Small intestine (tissue), 16 donors: ENCODE results near the gene RNF168. TPM values are rescaled to one million over a fixed set of nuclear protein-coding genes. Genes with fewer than 3 reads are reported as not detected.
"Not testable (repeated sequence)": the region's sequence is repeated elsewhere in the genome, so short reads cannot be mapped to it uniquely, and the experiment has no call there.

Experiments used
- DNase-seq, 2 donors: peaks; one replicate each; pipeline versions ENCODE4 v3.0.0 to v3.0.0-alpha.2; 2013
- FAIRE-seq: peaks from 2 replicates; lab custom pipeline; 2012; peaks lifted over from hg19 to GRCh38; lab: Jason Lieb, UNC
- H3K27ac ChIP-seq, 3 donors: one replicate each; pipeline ENCODE4 v1.5.1; 2013; ENCODE audit warnings: low read length in 2 of 3, mild to moderate bottlenecking in 2 of 3, control low read depth in 1 of 3, inconsistent platforms in 1 of 3, low read depth in 1 of 3, moderate library complexity in 1 of 3
- H3K27me3 ChIP-seq, 3 donors: one replicate each; pipeline ENCODE4 v1.6.1; 2013; ENCODE audit warnings: low read length in 3 of 3, inconsistent platforms in 1 of 3; ENCODE audit not compliant: control insufficient read depth in 3 of 3, insufficient read depth in 3 of 3
- H3K36me3 ChIP-seq, 3 donors: one replicate each; pipeline ENCODE4 v1.6.1; 2013; ENCODE audit warnings: low read length in 3 of 3, inconsistent platforms in 1 of 3, low read depth in 1 of 3, mild to moderate bottlenecking in 1 of 3, moderate library complexity in 1 of 3; ENCODE audit not compliant: control insufficient read depth in 3 of 3, insufficient read depth in 2 of 3
- H3K4me1 ChIP-seq, 3 donors: one replicate each; pipeline ENCODE4 v1.6.1; 2013; ENCODE audit warnings: low read length in 2 of 3, inconsistent platforms in 1 of 3, low read depth in 1 of 3, mild to moderate bottlenecking in 1 of 3, moderate library complexity in 1 of 3; ENCODE audit not compliant: control insufficient read depth in 3 of 3, insufficient read depth in 2 of 3
- H3K4me3 ChIP-seq, 3 donors: one replicate each; pipeline ENCODE4 v1.5.1; 2013; ENCODE audit warnings: low read length in 3 of 3, control low read depth in 1 of 3, inconsistent platforms in 1 of 3, low read depth in 1 of 3, mild to moderate bottlenecking in 1 of 3, moderate library complexity in 1 of 3
- H3K9me3 ChIP-seq, 2 donors: one replicate each; pipeline ENCODE4 v1.6.1; 2013; ENCODE audit warnings: low read depth in 1 of 2, low read length in 1 of 2; ENCODE audit not compliant: control insufficient read depth in 2 of 2, insufficient read depth in 1 of 2
- WGBS, 3 donors: extraction: QIAGEN DNeasy Blood & Tissue Kit; methylation state at CpG; one replicate each; pipeline ENCODE4 v1.1.7; 2013; 5-methylcytosine and 5-hydroxymethylcytosine counted together
- long read RNA-seq, 10 donors: transcript quantifications; one replicate each; lab custom pipeline, GENCODE V29; 2026
- polyA plus RNA-seq, 4 donors: library from polyadenylated mRNA; stranded (reverse) in 3 of 4; unstranded in 1 of 4; fragments of 200-250 nt in 3 of 4; fragments of 120-200 nt in 1 of 4; gene quantifications; one replicate each; pipeline versions ENCODE4 v1.2.1 to v1.2.3, GENCODE V29; 2013
- donor health status: healthy with polysubstance abuse.
- donor health status: control.
- donor health status: control.
- donor health status: Bipolar disorder and iron deficiency.
- donor health status: healthy.

Gene RNF168
- polyA plus RNA-seq = 10 to 100 TPM in 1 of 4 donors, 1 to 10 TPM in 3; 2.4 to 11.9 (median 6.0) TPM
- long read RNA-seq, donor 1 = 0 reads
- long read RNA-seq, donor 2, full-length matches to known transcripts = 1 of 1 reads
- long read RNA-seq, donor 2, partial matches to known transcripts = 0 of 1 reads
- long read RNA-seq, donor 2, other reads (novel, unspliced or antisense) = 0 of 1 reads
- long read RNA-seq, donor 3, full-length matches to known transcripts = 4 of 4 reads
- long read RNA-seq, donor 3, partial matches to known transcripts = 0 of 4 reads
- long read RNA-seq, donor 3, other reads (novel, unspliced or antisense) = 0 of 4 reads
- long read RNA-seq, donor 4 = 0 reads
- long read RNA-seq, donor 5 = 0 reads
- long read RNA-seq, donor 6, full-length matches to known transcripts = 2 of 2 reads
- long read RNA-seq, donor 6, partial matches to known transcripts = 0 of 2 reads
- long read RNA-seq, donor 6, other reads (novel, unspliced or antisense) = 0 of 2 reads
- long read RNA-seq, donor 7 = 0 reads
- long read RNA-seq, donor 8 = 0 reads
- long read RNA-seq, donor 9, full-length matches to known transcripts = 1 of 1 reads
- long read RNA-seq, donor 9, partial matches to known transcripts = 0 of 1 reads
- long read RNA-seq, donor 9, other reads (novel, unspliced or antisense) = 0 of 1 reads
- long read RNA-seq, donor 10, full-length matches to known transcripts = 6 of 6 reads
- long read RNA-seq, donor 10, partial matches to known transcripts = 0 of 6 reads
- long read RNA-seq, donor 10, other reads (novel, unspliced or antisense) = 0 of 6 reads

- FAIRE-seq = no peak
- H3K4me3 ChIP-seq = peak within 1 kb of the TSS; percentile 61 to 93 (median 87)
- H3K27ac ChIP-seq = peak within 1 kb of the TSS; percentile 88 to 95 (median 88)
- H3K36me3 ChIP-seq = peaks cover 0 to 9% (median 0%) of the 10 kb centered on the region in 3 donors
- H3K9me3 ChIP-seq = peaks cover 0 to 14% of the 10 kb centered on the region in 2 donors
- peak; percentile 88 to 96 for DNase-seq
- WGBS, 3 donors = 0% methylated on average over 70 to 75 of the region's 75 CpGs
- no peaks in the 10 kb centered on the region for H3K27me3 ChIP-seq
- peaks cover 0 to 8% (median 3%) of the 10 kb centered on the region in 3 donors for H3K4me1 ChIP-seq
Observed at GRCh38 chr3:196503196-196504076, at the start of gene RNF168. Gene RNF168 (minus strand): TSS chr3:196503768. CDS start chr3:196503173, 595 bp downstream.

GRCh38 chr3:196552253-196552652 lies 48.7 kb upstream of the RNF168 start:
- Histone ChIP-seq H3K4me1 (no peaks in the 10 kb centered on the region), H3K27ac (no peak overlapping the region), H3K9me3 (peaks cover 0 to 17% of the 10 kb centered on the region in 2 donors), H3K36me3 (peaks cover 0 to 2% (median 0%) of the 10 kb centered on the region in 3 donors), H3K4me3 (no peak overlapping the region), H3K27me3 (no peaks in the 10 kb centered on the region)
- WGBS, 3 donors = 96 to 98% (median 97%) methylated on average over 5 of the region's 5 CpGs
- DNase-seq (no peak), FAIRE-seq (peak; percentile 67)

- not testable (repeated sequence) for H3K27ac ChIP-seq, FAIRE-seq, H3K27me3 ChIP-seq, H3K4me1 ChIP-seq, H3K36me3 ChIP-seq, DNase-seq, H3K4me3 ChIP-seq
- H3K9me3 ChIP-seq = peaks cover 0 to 17% of the 10 kb centered on the region in 2 donors
- WGBS, 3 donors = 81 to 88% (median 84%) methylated on average over 3 of the region's 3 CpGs
Observed at GRCh38 chr3:196550172-196550571, 46.6 kb upstream of the RNF168 start.

GRCh38 chr3:196549312-196549711 lies 45.7 kb upstream of the RNF168 start:
- not testable (repeated sequence) for H3K4me3 ChIP-seq, H3K4me1 ChIP-seq, DNase-seq, FAIRE-seq, H3K36me3 ChIP-seq, H3K27me3 ChIP-seq, H3K27ac ChIP-seq
- 85 to 100% (median 94%) methylated on average over 1 of the region's 1 CpG for WGBS, 3 donors
- peaks cover 0 to 17% of the 10 kb centered on the region in 2 donors for H3K9me3 ChIP-seq

GRCh38 chr3:196547067-196547466 lies 43.5 kb upstream of the RNF168 start:
- Histone ChIP-seq H3K4me3 (no peak overlapping the region), H3K27ac (no peak overlapping the region), H3K9me3 (peaks cover 0 to 17% of the 10 kb centered on the region in 2 donors), H3K4me1 (no peaks in the 10 kb centered on the region), H3K36me3 (no peaks in the 10 kb centered on the region), H3K27me3 (no peaks in the 10 kb centered on the region)
- no peak for DNase-seq
- no peak for FAIRE-seq
- WGBS, 3 donors = 94 to 97% (median 94%) methylated on average over 2 of the region's 2 CpGs

- DNase-seq = no peak
- FAIRE-seq = no peak
- Histone ChIP-seq H3K36me3 (no peaks in the 10 kb centered on the region), H3K27ac (no peak overlapping the region), H3K4me3 (no peak overlapping the region), H3K27me3 (no peaks in the 10 kb centered on the region), H3K4me1 (no peaks in the 10 kb centered on the region), H3K9me3 (peaks cover 0 to 17% of the 10 kb centered on the region in 2 donors)
- 48 to 69% (median 49%) methylated on average over 5 of the region's 5 CpGs for WGBS, 3 donors
Observed at GRCh38 chr3:196546537-196546936, 43.0 kb upstream of the RNF168 start.

GRCh38 chr3:196544491-196544992 lies 41.0 kb upstream of the RNF168 start:
- Histone ChIP-seq H3K9me3 (peaks cover 0 to 6% of the 10 kb centered on the region in 2 donors), H3K36me3 (no peaks in the 10 kb centered on the region), H3K27me3 (no peaks in the 10 kb centered on the region), H3K4me1 (no peaks in the 10 kb centered on the region), H3K27ac (no peak overlapping the region), H3K4me3 (no peak overlapping the region)
- 94 to 97% (median 94%) methylated on average over 2 of the region's 2 CpGs for WGBS, 3 donors
- FAIRE-seq (no peak), DNase-seq (no peak)
